MM.1S (cell line): ENCODE results near the gene POLRMT.

ENCODE experiments used
- DNase-seq: peaks from one replicate; pipeline ENCODE4 v3.0.0-alpha.2; 2015
- H2AFZ ChIP-seq: fragments of 300-600 bp; sonication (generic); 2 replicates; pipeline ENCODE4 v1.6.0; 2016; ENCODE audit warnings: antibody characterized with exemption, low read length
- H3F3A ChIP-seq: fragments of 300-600 bp; sonication (generic); 2 replicates; pipeline ENCODE4 v1.6.1; 2016; ENCODE audit warnings: mild to moderate bottlenecking, antibody characterized with exemption, low read length, moderate library complexity, mixed read lengths; ENCODE audit not compliant: insufficient read depth
- H3K27ac ChIP-seq: fragments of 300-600 bp; sonication (generic); 2 replicates; pipeline ENCODE4 v1.5.1; 2016; ENCODE audit warnings: mild to moderate bottlenecking, low read length
- H3K27me3 ChIP-seq: fragments of 300-600 bp; sonication (generic); replicated peaks from 2 replicates; pipeline ENCODE4 v1.6.0; 2016; ENCODE audit warnings: low read length; ENCODE audit not compliant: insufficient read depth
- H3K36me3 ChIP-seq: fragments of 300-600 bp; sonication (generic); replicated peaks from 2 replicates; pipeline ENCODE4 v1.6.1; 2016; ENCODE audit warnings: mild to moderate bottlenecking, low read length, mixed read lengths; ENCODE audit not compliant: insufficient read depth
- H3K4me1 ChIP-seq: fragments of 300-600 bp; sonication (generic); 2 replicates; pipeline ENCODE4 v1.6.1; 2016; ENCODE audit warnings: low read length, mixed read lengths
- H3K4me2 ChIP-seq: fragments of 300-600 bp; sonication (generic); 2 replicates; pipeline ENCODE4 v1.6.0; 2016; ENCODE audit warnings: low read depth, low read length
- H3K4me3 ChIP-seq: fragments of 300-600 bp; sonication (generic); 2 replicates; pipeline ENCODE4 v1.5.1; 2016; ENCODE audit warnings: low read length, mixed read lengths
- H3K79me2 ChIP-seq: fragments of 300-600 bp; sonication (generic); 2 replicates; pipeline ENCODE4 v1.6.1; 2016; ENCODE audit warnings: mixed run types, low read length, mixed read lengths
- H3K9ac ChIP-seq: fragments of 300-600 bp; sonication (generic); 2 replicates; pipeline ENCODE4 v1.6.1; 2016; ENCODE audit warnings: low read length, mixed read lengths
- H3K9me2 ChIP-seq: fragments of 300-600 bp; sonication (generic); replicated peaks from 2 replicates; pipeline ENCODE4 v1.6.1; 2016; ENCODE audit warnings: mild to moderate bottlenecking, low read length, mixed read lengths; ENCODE audit not compliant: insufficient read depth
- H3K9me3 ChIP-seq: fragments of 300-600 bp; sonication (generic); replicated peaks from 2 replicates; pipeline ENCODE4 v1.6.1; 2016; ENCODE audit warnings: mild to moderate bottlenecking, low read length, mixed read lengths; ENCODE audit not compliant: insufficient read depth
- H4K20me1 ChIP-seq: fragments of 300-600 bp; sonication (generic); 2 replicates; pipeline ENCODE4 v1.6.1; 2016; ENCODE audit warnings: mild to moderate bottlenecking, low read length, moderate library complexity, mixed read lengths; ENCODE audit not compliant: insufficient read depth
- CTCF ChIP-seq: fragments of 300-600 bp; sonication (generic); IDR thresholded peaks from 2 replicates; pipeline ENCODE4 v1.5.1; 2016; ENCODE audit warnings: antibody characterized with exemption, low read length, mixed read lengths
- EZH2 ChIP-seq: fragments of 300-600 bp; sonication (generic); optimal IDR thresholded peaks from 2 replicates; pipeline ENCODE3; 2017; ENCODE audit warnings: low read depth, mild to moderate bottlenecking, antibody characterized with exemption, low read length, mixed read lengths
- EZH2phosphoT487 ChIP-seq: fragments of 300-600 bp; sonication (generic); IDR thresholded peaks from 2 replicates; pipeline ENCODE4 v1.6.1; 2018; ENCODE audit warnings: antibody characterized with exemption, low read length

Gene POLRMT

GRCh38 chr19:579842-580155 lies 53.5 kb downstream of the POLRMT start:
- Histone ChIP-seq H3K4me2 (no peak overlapping the region), H3K27me3 (no peaks in the 10 kb centered on the region), H3K36me3 (peaks cover 4% of the 10 kb centered on the region; the same call in 1 of the 2 replicates), H3K9ac (no peak overlapping the region), H3K9me2 (no peaks in the 10 kb centered on the region), H3K27ac (no peak overlapping the region), H3K79me2 (peaks cover 56% of the 10 kb centered on the region), H4K20me1 (peaks cover 24% of the 10 kb centered on the region), H3K4me1 (no peaks in the 10 kb centered on the region), H3F3A (no peaks in the 10 kb centered on the region), H3K9me3 (no peaks in the 10 kb centered on the region), H2AFZ (no peak overlapping the region), H3K4me3 (no peak overlapping the region)
- DNase-seq, result no peak
- no peak for TF ChIP-seq EZH2phosphoT487
- TF ChIP-seq CTCF, result no peak
- no peak for TF ChIP-seq EZH2

DNA sequence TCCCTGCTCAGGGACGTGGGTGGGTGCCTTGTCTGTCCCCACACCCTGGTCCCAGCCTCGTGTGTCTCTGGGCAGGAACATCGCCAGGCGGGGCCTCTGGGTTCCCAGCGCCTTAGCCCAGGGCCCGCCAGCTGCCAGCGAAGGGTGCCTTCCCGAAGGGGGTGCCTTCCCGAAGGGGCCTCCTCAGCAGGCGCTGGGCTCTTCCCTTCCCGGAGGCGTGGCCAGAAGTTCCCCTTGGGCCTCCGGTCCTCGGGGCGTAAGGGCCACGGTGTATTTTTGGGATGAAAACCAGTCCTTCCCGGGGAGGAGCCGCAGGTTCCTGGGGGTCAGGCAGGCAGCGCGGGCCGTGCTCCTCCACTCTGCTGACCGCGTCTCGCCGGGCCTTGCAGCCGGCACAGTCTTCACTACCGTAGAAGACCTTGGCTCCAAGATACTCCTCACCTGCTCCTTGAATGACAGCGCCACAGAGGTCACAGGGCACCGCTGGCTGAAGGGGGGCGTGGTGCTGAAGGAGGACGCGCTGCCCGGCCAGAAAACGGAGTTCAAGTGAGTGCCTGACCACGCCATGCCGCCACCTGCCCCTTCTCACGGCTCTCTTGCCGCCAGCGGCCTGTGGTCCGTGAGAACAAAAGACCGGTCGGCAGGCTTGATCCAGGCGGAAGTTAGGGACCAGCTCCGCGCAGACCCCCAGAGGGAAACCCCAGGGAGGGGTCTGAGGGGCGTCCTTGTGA lies 54.1 kb downstream of the POLRMT start:
- H3K4me1 ChIP-seq, result 0 out of 2 replicates have a peak, but pooled peaks cover 3% of the 10 kb centered on the region
- no peak overlapping the region for H3K9ac ChIP-seq
- H3K36me3 ChIP-seq, result peaks cover 4% of the 10 kb centered on the region; the same call in 1 of the 2 replicates
- H2AFZ ChIP-seq, result no peak overlapping the region
- no peak overlapping the region for H3K4me2 ChIP-seq
- no peak overlapping the region for H3K4me3 ChIP-seq
- no peaks in the 10 kb centered on the region for H3K9me2 ChIP-seq
- H4K20me1 ChIP-seq, result peaks cover 27% of the 10 kb centered on the region
- no peak overlapping the region for H3K27ac ChIP-seq
- H3K27me3 ChIP-seq, result no peaks in the 10 kb centered on the region
- TF ChIP-seq EZH2 (no peak), CTCF (no peak), EZH2phosphoT487 (no peak)
- peaks cover 62% of the 10 kb centered on the region for H3K79me2 ChIP-seq
- no peaks in the 10 kb centered on the region for H3F3A ChIP-seq
- DNase-seq, result no peak
- no peaks in the 10 kb centered on the region for H3K9me3 ChIP-seq

- H3K27ac ChIP-seq, result no peak overlapping the region
- H3K9me2 ChIP-seq, result no peaks in the 10 kb centered on the region
- peaks cover 27% of the 10 kb centered on the region for H4K20me1 ChIP-seq
- H3K9ac ChIP-seq, result no peak overlapping the region
- peaks cover 77% of the 10 kb centered on the region for H3K79me2 ChIP-seq
- H3K9me3 ChIP-seq, result no peaks in the 10 kb centered on the region
- peaks cover 4% of the 10 kb centered on the region; the same call in 1 of the 2 replicates for H3K36me3 ChIP-seq
- H3K4me3 ChIP-seq, result no peak overlapping the region
- no peak overlapping the region for H2AFZ ChIP-seq
- no peak overlapping the region for H3K4me2 ChIP-seq
- H3K27me3 ChIP-seq, result no peaks in the 10 kb centered on the region
- H3F3A ChIP-seq, result no peaks in the 10 kb centered on the region
- peaks cover 8% of the 10 kb centered on the region; the same call in 1 of the 2 replicates for H3K4me1 ChIP-seq
- TF ChIP-seq EZH2 (no peak), EZH2phosphoT487 (no peak), CTCF (no peak)
- DNase-seq, result no peak
Observed at GRCh38 chr19:577439-578392, 55.6 kb downstream of the POLRMT start.
